Measurements from ENCODE around the gene MGAT3.

DNA sequence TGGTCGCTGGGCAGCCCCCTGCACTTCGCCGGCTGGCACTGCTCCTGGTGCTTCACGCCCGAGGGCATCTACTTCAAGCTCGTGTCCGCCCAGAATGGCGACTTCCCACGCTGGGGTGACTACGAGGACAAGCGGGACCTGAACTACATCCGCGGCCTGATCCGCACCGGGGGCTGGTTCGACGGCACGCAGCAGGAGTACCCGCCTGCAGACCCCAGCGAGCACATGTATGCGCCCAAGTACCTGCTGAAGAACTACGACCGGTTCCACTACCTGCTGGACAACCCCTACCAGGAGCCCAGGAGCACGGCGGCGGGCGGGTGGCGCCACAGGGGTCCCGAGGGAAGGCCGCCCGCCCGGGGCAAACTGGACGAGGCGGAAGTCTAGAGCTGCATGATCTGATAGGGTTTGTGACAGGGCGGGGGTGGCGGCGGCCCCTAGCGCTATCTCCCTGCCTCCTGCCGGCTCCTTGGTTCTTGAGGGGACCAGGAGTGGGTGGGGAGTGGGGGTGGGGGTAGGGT, 31.8 kb downstream of the MGAT3 start:
- TF ChIP-seq, protein P1, sequence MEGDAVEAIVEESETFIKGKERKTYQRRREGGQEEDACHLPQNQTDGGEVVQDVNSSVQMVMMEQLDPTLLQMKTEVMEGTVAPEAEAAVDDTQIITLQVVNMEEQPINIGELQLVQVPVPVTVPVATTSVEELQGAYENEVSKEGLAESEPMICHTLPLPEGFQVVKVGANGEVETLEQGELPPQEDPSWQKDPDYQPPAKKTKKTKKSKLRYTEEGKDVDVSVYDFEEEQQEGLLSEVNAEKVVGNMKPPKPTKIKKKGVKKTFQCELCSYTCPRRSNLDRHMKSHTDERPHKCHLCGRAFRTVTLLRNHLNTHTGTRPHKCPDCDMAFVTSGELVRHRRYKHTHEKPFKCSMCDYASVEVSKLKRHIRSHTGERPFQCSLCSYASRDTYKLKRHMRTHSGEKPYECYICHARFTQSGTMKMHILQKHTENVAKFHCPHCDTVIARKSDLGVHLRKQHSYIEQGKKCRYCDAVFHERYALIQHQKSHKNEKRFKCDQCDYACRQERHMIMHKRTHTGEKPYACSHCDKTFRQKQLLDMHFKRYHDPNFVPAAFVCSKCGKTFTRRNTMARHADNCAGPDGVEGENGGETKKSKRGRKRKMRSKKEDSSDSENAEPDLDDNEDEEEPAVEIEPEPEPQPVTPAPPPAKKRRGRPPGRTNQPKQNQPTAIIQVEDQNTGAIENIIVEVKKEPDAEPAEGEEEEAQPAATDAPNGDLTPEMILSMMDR (IDR thresholded peaks at IDR 0.05), result no peak
- no peak for TF ChIP-seq POLR2A (IDR thresholded peaks at IDR 0.05)
